ENCODE results near the gene NRN1L.

NRN1L gene

DNA sequence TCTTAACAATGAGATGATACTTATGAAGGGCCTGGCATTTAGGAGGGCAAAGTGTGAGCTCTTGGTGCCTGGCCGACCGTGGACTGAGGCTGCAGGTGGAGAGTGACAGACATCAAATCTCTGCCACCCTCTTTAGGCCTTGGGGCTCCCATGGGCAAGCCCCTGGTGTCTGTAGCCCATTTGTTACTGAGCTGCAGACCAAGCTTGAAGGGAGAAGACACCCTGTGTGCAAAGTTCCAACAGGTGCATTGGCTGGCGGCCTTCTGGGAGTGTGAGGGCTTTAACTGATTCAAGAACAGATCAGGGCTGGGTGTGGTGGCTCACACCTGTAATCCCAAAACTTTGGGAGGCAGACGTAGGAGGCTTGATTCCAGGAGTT lies 47.8 kb downstream of the NRN1L start:
- no peak for DNase-seq (ENCODE audit: low spot score)
- TF ChIP-seq, protein P1, sequence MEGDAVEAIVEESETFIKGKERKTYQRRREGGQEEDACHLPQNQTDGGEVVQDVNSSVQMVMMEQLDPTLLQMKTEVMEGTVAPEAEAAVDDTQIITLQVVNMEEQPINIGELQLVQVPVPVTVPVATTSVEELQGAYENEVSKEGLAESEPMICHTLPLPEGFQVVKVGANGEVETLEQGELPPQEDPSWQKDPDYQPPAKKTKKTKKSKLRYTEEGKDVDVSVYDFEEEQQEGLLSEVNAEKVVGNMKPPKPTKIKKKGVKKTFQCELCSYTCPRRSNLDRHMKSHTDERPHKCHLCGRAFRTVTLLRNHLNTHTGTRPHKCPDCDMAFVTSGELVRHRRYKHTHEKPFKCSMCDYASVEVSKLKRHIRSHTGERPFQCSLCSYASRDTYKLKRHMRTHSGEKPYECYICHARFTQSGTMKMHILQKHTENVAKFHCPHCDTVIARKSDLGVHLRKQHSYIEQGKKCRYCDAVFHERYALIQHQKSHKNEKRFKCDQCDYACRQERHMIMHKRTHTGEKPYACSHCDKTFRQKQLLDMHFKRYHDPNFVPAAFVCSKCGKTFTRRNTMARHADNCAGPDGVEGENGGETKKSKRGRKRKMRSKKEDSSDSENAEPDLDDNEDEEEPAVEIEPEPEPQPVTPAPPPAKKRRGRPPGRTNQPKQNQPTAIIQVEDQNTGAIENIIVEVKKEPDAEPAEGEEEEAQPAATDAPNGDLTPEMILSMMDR (IDR thresholded peaks at IDR 0.05) = no peak
- H3K27ac ChIP-seq = no peak overlapping the region
- H3K4me3 ChIP-seq = no peak overlapping the region

DNA sequence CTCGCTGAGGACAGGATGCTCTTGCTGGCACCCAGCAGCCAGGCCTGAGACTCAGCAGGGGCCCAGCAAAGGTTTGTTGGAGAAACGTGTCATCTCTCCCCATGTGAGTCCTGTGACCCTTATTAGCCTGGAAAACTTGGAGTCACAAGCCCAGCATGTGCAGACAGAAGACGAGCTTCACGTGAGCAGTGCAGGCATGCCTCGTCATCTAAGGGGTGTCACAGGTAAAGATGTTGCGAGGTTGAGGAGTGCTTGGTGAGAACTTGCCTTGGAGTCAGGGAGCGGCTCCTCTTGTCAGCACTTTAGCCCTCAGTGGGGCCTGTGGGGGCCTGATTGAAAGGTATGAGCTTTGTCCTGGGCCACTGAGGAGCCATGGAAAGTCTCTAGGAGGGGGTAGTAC lies 49.1 kb downstream of the NRN1L start:
- no peak overlapping the region for H3K27ac ChIP-seq
- H3K4me3 ChIP-seq = no peak overlapping the region
- DNase-seq (ENCODE audit: low spot score) = no peak
- TF ChIP-seq, protein P1 (IDR thresholded peaks at IDR 0.05) = no peak

DNA sequence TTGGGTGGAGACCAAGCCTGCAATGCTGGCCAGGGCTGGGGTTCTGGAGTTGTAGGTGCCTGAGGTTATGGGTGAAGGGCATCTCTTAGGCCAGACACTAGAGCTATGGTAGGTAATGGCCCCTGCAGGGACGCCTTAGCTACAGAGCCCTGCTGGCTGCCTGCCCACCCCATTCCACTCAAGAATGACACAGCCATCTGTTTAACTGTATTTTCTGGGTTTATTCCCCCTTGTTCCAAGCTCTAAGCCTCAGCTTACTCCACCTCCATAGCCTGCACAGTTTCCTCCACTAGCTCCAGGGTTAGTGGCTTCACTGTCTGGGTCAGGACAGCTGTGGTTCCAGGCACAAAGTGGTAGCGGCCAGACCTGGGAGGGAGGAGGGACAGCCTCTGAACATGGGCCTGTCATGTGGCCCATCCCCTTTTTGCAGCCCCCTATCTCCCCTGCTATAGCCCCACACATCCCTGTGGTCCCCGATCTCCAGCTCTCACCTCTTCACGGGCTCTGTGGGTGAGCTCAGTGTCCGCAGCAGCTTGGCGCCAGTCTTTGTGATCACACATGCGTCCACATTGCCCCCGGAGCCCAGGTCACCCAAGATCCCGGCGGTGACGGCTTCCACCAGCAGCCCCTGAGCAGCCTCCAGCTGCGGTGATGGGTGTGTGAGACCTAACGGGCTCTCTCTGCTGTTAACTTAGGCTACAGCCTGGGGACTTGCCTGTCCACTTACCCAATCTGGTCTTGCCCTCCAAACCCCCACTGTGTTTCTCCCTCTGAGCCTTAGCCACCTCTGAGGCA lies 49.8 kb downstream of the NRN1L start:
- TF ChIP-seq, protein P1 (IDR thresholded peaks at IDR 0.05) = no peak
- Histone ChIP-seq H3K27ac (peak overlapping the region in 1 of 2 donors; percentile 94), H3K4me3 (peak overlapping the region; percentile 88)
- DNase-seq (ENCODE audit: low spot score) = no peak

DNA sequence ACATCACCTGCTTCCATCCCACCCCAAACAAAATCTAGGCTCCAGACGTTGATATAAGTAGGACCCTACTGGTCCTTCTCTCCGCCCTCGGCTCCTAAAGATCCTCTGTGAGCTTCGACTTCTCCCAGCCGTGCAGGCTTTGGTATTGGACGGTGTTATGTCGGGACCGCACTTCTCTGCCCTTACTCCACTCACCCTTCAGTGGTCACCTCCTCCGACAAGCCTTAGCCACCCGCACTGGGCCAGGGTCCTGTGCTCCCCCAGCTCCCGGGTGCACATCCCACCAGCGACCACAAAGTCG lies 50.4 kb downstream of the NRN1L start:
- peak overlapping the region; percentile 88 for H3K4me3 ChIP-seq
- peak overlapping the region; percentile 86 to 94 for H3K27ac ChIP-seq
- no peak for DNase-seq (ENCODE audit: low spot score)
- TF ChIP-seq, protein P1 (IDR thresholded peaks at IDR 0.05) = no peak

DNA sequence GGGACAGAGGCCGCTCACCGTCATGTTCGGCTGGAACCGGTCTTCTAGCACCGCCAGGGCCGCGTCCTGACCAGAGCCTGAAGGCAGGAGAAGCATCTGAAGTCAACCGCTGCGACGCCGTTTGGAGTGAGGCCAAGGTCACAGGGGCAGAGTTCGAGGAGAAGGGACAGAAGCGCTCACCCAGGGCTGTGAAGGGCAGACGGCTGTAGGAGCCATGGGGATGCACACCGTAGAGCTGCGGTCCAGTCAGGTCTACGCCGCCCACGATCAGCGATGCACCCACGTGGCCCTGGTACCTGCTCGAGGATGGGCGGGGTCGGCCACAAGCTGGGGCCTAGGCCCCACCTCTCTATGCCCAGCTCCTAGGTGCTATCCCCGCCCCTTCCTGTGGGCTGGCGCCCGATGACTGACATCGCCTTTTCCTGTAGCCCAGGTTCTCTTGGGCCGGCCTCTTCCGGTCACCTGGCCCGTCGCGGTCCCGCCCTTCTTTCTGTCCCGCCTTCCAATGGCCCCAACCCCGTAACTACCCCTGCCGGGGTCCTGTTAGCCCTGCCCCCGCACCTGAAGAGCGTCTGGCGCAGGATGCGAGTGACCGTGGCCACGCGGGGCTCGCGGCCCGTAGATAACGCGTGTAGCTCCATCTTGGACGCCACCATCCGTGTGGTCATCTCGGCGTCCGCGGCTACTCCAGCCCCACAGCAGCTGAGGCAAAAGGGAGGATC lies 50.9 kb downstream of the NRN1L start:
- TF ChIP-seq, protein P1 (IDR thresholded peaks at IDR 0.05) = no peak
- DNase-seq (ENCODE audit: low spot score) = peak; percentile 94
- H3K4me3 ChIP-seq = peak overlapping the region; percentile 88
- peak overlapping the region; percentile 86 to 94 for H3K27ac ChIP-seq
